ENCODE results near the gene PPT2. TPM values are rescaled to one million over a fixed set of nuclear protein-coding genes. Genes with fewer than 3 reads are reported as not detected.
A peak's percentile ranks its signal among the peaks of the same experiment; 100 is the strongest.

Gene PPT2
- total and polyA plus RNA-seq, 2 of the 13 experiments (the other 11 are each of a cell fraction or from before 2014, with no cell fraction given), result 39.2 to 61.8 TPM

DNA sequence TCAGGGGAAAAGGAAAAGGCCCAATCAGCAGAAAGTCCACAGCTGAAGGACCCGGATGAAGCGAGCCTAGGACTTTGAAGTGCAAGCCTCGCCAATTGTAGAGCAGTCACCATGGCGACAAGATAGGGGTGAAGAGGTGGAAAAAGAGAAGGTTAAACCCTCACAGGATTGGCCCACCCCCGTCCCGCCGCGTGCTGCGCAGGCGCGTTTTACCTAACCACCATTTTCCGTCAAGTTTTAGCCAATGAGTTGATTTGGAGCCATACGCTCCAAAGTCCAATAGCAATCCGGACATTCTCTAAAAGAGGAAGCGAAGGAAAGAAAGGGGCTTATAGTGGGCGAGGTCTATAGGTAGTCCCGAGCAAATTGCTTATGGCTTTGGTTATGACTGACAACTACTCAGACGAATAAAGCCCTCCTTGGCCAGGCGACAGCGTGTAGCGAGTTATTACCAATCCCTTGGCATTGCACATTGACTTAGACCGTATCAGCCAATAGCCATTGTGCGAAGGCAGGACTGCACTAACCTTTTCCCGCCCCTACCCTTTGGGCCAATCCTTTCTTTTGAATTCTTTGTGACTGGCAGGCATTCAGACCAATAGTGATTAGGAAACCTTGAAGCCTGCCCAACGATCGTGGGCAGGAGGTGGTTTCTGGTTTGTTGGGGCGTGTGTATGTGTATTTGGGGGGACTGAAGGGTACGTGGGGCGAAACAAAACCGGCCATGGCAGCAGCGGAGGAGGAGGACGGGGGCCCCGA is 24.0 kb downstream of the PPT2 start, which contains the start of gene RNF5 (continued):
- TF ChIP-seq ZBTB2 (CRISPR knock-in tag; IDR thresholded peaks at IDR 0.05; ENCODE audit: low read depth), result no peak
- no peak for TF ChIP-seq ZKSCAN1 (IDR thresholded peaks at IDR 0.05; ENCODE audit: low read length)
- TF ChIP-seq FOSL1 (CRISPR knock-in tag; IDR thresholded peaks at IDR 0.05; ENCODE audit: borderline replicate concordance), result no peak
- no peak; the same call in 1 of the 2 replicates for TF ChIP-seq GATAD2A (CRISPR knock-in tag; IDR thresholded peaks at IDR 0.05)
- TF ChIP-seq ZSCAN20 (CRISPR knock-in tag; IDR thresholded peaks at IDR 0.05; ENCODE audit: borderline replicate concordance), result no peak
- TF ChIP-seq ZNF589 (CRISPR knock-in tag; conservative IDR thresholded peaks at IDR 0.05), result no peak
- TF ChIP-seq ZNF510 (CRISPR knock-in tag; IDR thresholded peaks at IDR 0.05; ENCODE audit: low read depth), result no peak
- TF ChIP-seq KMT2A (CRISPR knock-in tag; IDR thresholded peaks at IDR 0.05), result no peak
- TF ChIP-seq SMAD3 (CRISPR knock-in tag; IDR thresholded peaks at IDR 0.05), result no peak
- TF ChIP-seq CCAR2 (optimal IDR thresholded peaks at IDR 0.05; ENCODE audit: low read depth, low read length), result no peak
- 0 out of 2 replicates have a peak, but pooled peaks have one; percentile 19 for TF ChIP-seq MYPOP (CRISPR knock-in tag; IDR thresholded peaks at IDR 0.05)
- no peak for TF ChIP-seq MBNL3 (CRISPR knock-in tag; conservative IDR thresholded peaks at IDR 0.05)
- TF ChIP-seq NFIC (IDR thresholded peaks at IDR 0.05; ENCODE audit: low read length), result no peak
- TF ChIP-seq, protein P1, sequence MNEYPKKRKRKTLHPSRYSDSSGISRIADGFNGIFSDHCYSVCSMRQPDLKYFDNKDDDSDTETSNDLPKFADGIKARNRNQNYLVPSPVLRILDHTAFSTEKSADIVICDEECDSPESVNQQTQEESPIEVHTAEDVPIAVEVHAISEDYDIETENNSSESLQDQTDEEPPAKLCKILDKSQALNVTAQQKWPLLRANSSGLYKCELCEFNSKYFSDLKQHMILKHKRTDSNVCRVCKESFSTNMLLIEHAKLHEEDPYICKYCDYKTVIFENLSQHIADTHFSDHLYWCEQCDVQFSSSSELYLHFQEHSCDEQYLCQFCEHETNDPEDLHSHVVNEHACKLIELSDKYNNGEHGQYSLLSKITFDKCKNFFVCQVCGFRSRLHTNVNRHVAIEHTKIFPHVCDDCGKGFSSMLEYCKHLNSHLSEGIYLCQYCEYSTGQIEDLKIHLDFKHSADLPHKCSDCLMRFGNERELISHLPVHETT (CRISPR knock-in tag; conservative IDR thresholded peaks at IDR 0.05), result no peak; the same call in 1 of the 2 replicates
- TF ChIP-seq, protein P2, sequence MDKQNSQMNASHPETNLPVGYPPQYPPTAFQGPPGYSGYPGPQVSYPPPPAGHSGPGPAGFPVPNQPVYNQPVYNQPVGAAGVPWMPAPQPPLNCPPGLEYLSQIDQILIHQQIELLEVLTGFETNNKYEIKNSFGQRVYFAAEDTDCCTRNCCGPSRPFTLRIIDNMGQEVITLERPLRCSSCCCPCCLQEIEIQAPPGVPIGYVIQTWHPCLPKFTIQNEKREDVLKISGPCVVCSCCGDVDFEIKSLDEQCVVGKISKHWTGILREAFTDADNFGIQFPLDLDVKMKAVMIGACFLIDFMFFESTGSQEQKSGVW (CRISPR knock-in tag; IDR thresholded peaks at IDR 0.05; ENCODE audit: borderline replicate concordance), result no peak
- TF ChIP-seq CCDC6 (CRISPR knock-in tag; IDR thresholded peaks at IDR 0.05), result no peak
- TF ChIP-seq ZSCAN21 (CRISPR knock-in tag; IDR thresholded peaks at IDR 0.05; ENCODE audit: borderline replicate concordance), result no peak
- no peak for TF ChIP-seq NCOA1 (CRISPR knock-in tag; IDR thresholded peaks at IDR 0.05)
- no peak for TF ChIP-seq ZNF780A (CRISPR knock-in tag; IDR thresholded peaks at IDR 0.05)
- no peak; the same call in 1 of the 2 replicates for TF ChIP-seq ZNF44 (CRISPR knock-in tag; IDR thresholded peaks at IDR 0.05)
- TF ChIP-seq ZNF292 (CRISPR knock-in tag; IDR thresholded peaks at IDR 0.05; ENCODE audit: borderline replicate concordance, low read depth), result no peak
- 0 out of 2 replicates have a peak, but pooled peaks have one; percentile 15 for TF ChIP-seq MIER2 (CRISPR knock-in tag; IDR thresholded peaks at IDR 0.05)
- no peak for TF ChIP-seq ZC3H4 (CRISPR knock-in tag; IDR thresholded peaks at IDR 0.05; ENCODE audit: borderline replicate concordance)
- no peak for TF ChIP-seq ZZZ3 (CRISPR knock-in tag; IDR thresholded peaks at IDR 0.05; ENCODE audit: borderline replicate concordance)
- peak; percentile 91 for TF ChIP-seq NFYC (CRISPR knock-in tag; IDR thresholded peaks at IDR 0.05)
